Measurements from ENCODE around the gene LDLRAP1.

GRCh38 chr1:25556791-25557476, 13.5 kb downstream of the LDLRAP1 start:
- TF ChIP-seq POLR2A (IDR thresholded peaks at IDR 0.05) = no peak
- TF ChIP-seq CTCF (IDR thresholded peaks at IDR 0.05) = no peak
- no peak for TF ChIP-seq EP300 (IDR thresholded peaks at IDR 0.05)

Data from upper lobe of left lung (tissue), 4 donors.